Measurements from ENCODE around the gene CNIH3. TPM values are rescaled to one million over a fixed set of nuclear protein-coding genes. Genes with fewer than 3 reads are reported as not detected.

CNIH3 gene
- total and polyA plus RNA-seq, 2 of the 4 experiments (the other 2 are of a cell fraction) = 2.0 to 2.9 TPM

DNA sequence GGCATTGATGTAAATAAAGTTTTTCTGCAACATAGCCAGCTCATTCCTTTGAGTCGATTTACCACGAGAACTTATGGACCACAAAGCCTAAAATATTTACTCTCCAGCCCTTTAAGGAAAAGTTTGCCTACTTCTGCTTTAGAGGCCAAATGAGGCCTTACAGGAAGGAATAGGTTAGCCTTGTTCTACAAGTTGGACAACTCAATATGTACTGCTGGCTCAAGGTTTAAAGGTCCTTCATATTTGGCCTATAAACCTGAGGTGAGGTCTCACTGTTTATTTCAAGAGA, 168.9 kb downstream of the CNIH3 start:
- H3K14ac ChIP-seq (replicated peaks; ENCODE audit: low read depth, low read length) = no peak overlapping the region
- ChIA-PET POLR2A (ENCODE audit: unreplicated experiment) (no interaction called here), CTCF (no interaction called here)
- H3K4me2 ChIP-seq (ENCODE audit: low read depth, low read length) = peak overlapping the region; percentile 46; the same call in 1 of the 2 replicates
- H4K91ac ChIP-seq (ENCODE audit: insufficient read depth, low read depth, low read length) = no peak overlapping the region
- DNase-seq = peak; percentile 27
- no peak overlapping the region for H3K56ac ChIP-seq (ENCODE audit: extremely low read depth, insufficient read depth, low read length)
- no peak overlapping the region for H3K4ac ChIP-seq (ENCODE audit: low read depth, low read length)
- no CpG with 5 or more reads among the region's 2 CpGs for WGBS, 2 experiments (ENCODE audit: extremely low coverage in 2 of 2, insufficient read length in 1 of 2)
- H2AFZ ChIP-seq (replicated peaks; ENCODE audit: low read length, poor library complexity) = no peak overlapping the region
- in situ Hi-C loops (cut with MboI; ENCODE audit: low sequenced_read_pairs) = no loop called here
- intact Hi-C loops (cut with micrococcal nuclease) = no loop called here
- H3K18ac ChIP-seq (ENCODE audit: low read depth, low read length) = no peak overlapping the region
- no TSS peak for BruUV-seq (replicated peaks)
- H3K23ac ChIP-seq (ENCODE audit: low read depth, low read length) = no peak overlapping the region; the same call in 1 of the 2 replicates
- no peak overlapping the region for H3K27ac ChIP-seq (ENCODE audit: insufficient read depth, low read length)
- H2BK5ac ChIP-seq (ENCODE audit: low read depth, low read length, poor library complexity, severe bottlenecking) = no peak overlapping the region
- H2BK20ac ChIP-seq (ENCODE audit: low read depth, low read length) = no peak overlapping the region
- no peaks in the 10 kb centered on the region for H3K9me3 ChIP-seq (ENCODE audit: control insufficient read depth, insufficient read depth, low read length)
- no peaks in the 10 kb centered on the region for H3K79me1 ChIP-seq (ENCODE audit: low read depth in 1 of 2, low read length in 2 of 2)
- H4K20me1 ChIP-seq (ENCODE audit: insufficient read depth, low read length) = no peaks in the 10 kb centered on the region
- H3K4me1 ChIP-seq (ENCODE audit: control insufficient read depth, insufficient read depth, low read length) = peaks cover 1% of the 10 kb centered on the region; the same call in 1 of the 2 replicates
- no peak overlapping the region for H2AK9ac ChIP-seq (replicated peaks; ENCODE audit: low read depth, low read length, poor library complexity)
- no peaks in the 10 kb centered on the region; the same call in 1 of the 2 replicates for H3K27me3 ChIP-seq (ENCODE audit: control insufficient read depth, insufficient read depth, low read length)
- dilution Hi-C loops (cut with HindIII; ENCODE audit: low sequenced_read_pairs, unreplicated experiment) = no loop called here
- peak overlapping the region; percentile 44 for H2BK120ac ChIP-seq (ENCODE audit: low read depth, low read length)
- no peak overlapping the region for H3K9ac ChIP-seq (ENCODE audit: low read depth, low read length)
- no peak overlapping the region for H3K4me3 ChIP-seq (ENCODE audit: insufficient read depth, low read depth, low read length)
- H3K36me3 ChIP-seq (ENCODE audit: control insufficient read depth, insufficient read depth, low read length) = no peaks in the 10 kb centered on the region
- H4K5ac ChIP-seq (ENCODE audit: low read depth, low read length) = no peak overlapping the region
- H2AK5ac ChIP-seq (ENCODE audit: low read depth, low read length) = no peak overlapping the region
- H3K9me1 ChIP-seq (ENCODE audit: insufficient read depth, low read length) = peaks cover 3% of the 10 kb centered on the region; the same call in 1 of the 2 replicates
- TF ChIP-seq CHD1 (IDR thresholded peaks at IDR 0.05; ENCODE audit: low read depth, low read length) (no peak), POLR2A (IDR thresholded peaks at IDR 0.05; ENCODE audit: low read depth, low read length) (no peak), USF2 (IDR thresholded peaks at IDR 0.05; ENCODE audit: low read depth, low read length) (no peak), MXI1 (IDR thresholded peaks at IDR 0.05; ENCODE audit: borderline replicate concordance, low read depth, low read length) (no peak), CEBPB (IDR thresholded peaks at IDR 0.05; ENCODE audit: low read depth, low read length) (no peak), BHLHE40 (IDR thresholded peaks at IDR 0.05; ENCODE audit: low read depth, low read length) (no peak), ELK1 (IDR thresholded peaks at IDR 0.05; ENCODE audit: borderline replicate concordance, low read depth, low read length) (no peak), NFE2L2 (IDR thresholded peaks at IDR 0.05; ENCODE audit: low read depth, low read length) (no peak), RAD21 (IDR thresholded peaks at IDR 0.05; ENCODE audit: low read length) (no peak), MAFK (IDR thresholded peaks at IDR 0.05; ENCODE audit: low read depth, low read length) (no peak), FOS (IDR thresholded peaks at IDR 0.05; ENCODE audit: low read depth, low read length) (no peak), RFX5 (IDR thresholded peaks at IDR 0.05; ENCODE audit: low read depth, low read length) (no peak), MAZ (IDR thresholded peaks at IDR 0.05; ENCODE audit: borderline replicate concordance, low read depth, low read length) (no peak), SMC3 (IDR thresholded peaks at IDR 0.05; ENCODE audit: low read depth, low read length) (no peak), RCOR1 (IDR thresholded peaks at IDR 0.05; ENCODE audit: insufficient replicate concordance, low read length) (no peak)
- TF ChIP-seq, protein P1, sequence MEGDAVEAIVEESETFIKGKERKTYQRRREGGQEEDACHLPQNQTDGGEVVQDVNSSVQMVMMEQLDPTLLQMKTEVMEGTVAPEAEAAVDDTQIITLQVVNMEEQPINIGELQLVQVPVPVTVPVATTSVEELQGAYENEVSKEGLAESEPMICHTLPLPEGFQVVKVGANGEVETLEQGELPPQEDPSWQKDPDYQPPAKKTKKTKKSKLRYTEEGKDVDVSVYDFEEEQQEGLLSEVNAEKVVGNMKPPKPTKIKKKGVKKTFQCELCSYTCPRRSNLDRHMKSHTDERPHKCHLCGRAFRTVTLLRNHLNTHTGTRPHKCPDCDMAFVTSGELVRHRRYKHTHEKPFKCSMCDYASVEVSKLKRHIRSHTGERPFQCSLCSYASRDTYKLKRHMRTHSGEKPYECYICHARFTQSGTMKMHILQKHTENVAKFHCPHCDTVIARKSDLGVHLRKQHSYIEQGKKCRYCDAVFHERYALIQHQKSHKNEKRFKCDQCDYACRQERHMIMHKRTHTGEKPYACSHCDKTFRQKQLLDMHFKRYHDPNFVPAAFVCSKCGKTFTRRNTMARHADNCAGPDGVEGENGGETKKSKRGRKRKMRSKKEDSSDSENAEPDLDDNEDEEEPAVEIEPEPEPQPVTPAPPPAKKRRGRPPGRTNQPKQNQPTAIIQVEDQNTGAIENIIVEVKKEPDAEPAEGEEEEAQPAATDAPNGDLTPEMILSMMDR (conservative IDR thresholded peaks at IDR 0.05; ENCODE audit: low read depth, low read length) = no peak
- H4K8ac ChIP-seq (ENCODE audit: low read depth in 2 of 2, low read length in 2 of 2) = no peak overlapping the region
- peak; percentile 54 for ATAC-seq (ENCODE audit: low read depth)
- H2BK15ac ChIP-seq (ENCODE audit: low read depth, low read length) = no peak overlapping the region

Measured in IMR-90 (cell line).